ENCODE results near the gene ELL2. TPM values are rescaled to one million over a fixed set of nuclear protein-coding genes. Genes with fewer than 3 reads are reported as not detected.

The ELL2 gene
- polyA plus RNA-seq, 1 donor from 2014 or later, result 1.4 TPM

DNA sequence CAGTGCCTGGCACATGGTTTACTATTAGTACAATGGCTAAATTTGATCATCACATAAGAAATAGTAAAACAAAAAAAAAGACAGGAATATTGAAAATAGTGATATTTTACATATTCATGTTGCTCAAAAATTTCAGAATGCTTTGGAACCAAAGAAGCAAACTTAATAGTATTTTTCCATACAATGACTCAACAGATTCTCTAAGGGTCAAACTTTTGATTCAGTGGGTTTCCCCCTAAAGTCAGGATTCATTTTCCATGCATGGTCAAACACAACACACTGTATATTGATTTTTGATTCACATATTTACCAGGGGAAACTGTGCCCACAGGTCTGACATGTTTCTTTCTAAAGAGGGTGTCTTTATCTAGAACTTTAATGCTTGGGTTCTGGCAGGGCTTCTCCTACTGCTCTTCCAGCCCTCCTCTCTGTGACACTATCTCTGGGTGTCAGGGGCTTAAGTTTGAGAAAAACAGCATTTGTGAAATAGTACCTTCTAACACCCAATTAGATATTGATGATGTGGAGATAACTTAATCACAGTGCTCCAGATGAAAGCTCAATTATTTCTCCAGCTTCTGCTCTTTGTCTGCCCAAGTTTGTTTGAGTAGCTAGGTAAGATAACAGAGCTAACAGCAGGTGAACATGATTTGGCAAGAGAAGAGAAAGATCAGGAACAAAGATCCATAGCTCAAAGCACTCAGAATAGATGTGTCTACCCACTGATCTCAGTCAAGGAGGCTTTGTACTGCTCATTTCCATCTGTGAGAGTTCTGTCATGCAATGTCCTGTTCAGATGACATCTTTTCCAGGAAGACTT is 35.5 kb upstream of the ELL2 start:
- TF ChIP-seq, protein P1, sequence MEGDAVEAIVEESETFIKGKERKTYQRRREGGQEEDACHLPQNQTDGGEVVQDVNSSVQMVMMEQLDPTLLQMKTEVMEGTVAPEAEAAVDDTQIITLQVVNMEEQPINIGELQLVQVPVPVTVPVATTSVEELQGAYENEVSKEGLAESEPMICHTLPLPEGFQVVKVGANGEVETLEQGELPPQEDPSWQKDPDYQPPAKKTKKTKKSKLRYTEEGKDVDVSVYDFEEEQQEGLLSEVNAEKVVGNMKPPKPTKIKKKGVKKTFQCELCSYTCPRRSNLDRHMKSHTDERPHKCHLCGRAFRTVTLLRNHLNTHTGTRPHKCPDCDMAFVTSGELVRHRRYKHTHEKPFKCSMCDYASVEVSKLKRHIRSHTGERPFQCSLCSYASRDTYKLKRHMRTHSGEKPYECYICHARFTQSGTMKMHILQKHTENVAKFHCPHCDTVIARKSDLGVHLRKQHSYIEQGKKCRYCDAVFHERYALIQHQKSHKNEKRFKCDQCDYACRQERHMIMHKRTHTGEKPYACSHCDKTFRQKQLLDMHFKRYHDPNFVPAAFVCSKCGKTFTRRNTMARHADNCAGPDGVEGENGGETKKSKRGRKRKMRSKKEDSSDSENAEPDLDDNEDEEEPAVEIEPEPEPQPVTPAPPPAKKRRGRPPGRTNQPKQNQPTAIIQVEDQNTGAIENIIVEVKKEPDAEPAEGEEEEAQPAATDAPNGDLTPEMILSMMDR (IDR thresholded peaks at IDR 0.05; ENCODE audit: poor library complexity, severe bottlenecking), result no peak
- no peak for TF ChIP-seq EZH2 (IDR thresholded peaks at IDR 0.05; ENCODE audit: borderline replicate concordance, insufficient read depth, low read length, poor library complexity, severe bottlenecking)
- TF ChIP-seq SMC3 (conservative IDR thresholded peaks at IDR 0.05; ENCODE audit: poor library complexity), result no peak
- TF ChIP-seq, protein P2, sequence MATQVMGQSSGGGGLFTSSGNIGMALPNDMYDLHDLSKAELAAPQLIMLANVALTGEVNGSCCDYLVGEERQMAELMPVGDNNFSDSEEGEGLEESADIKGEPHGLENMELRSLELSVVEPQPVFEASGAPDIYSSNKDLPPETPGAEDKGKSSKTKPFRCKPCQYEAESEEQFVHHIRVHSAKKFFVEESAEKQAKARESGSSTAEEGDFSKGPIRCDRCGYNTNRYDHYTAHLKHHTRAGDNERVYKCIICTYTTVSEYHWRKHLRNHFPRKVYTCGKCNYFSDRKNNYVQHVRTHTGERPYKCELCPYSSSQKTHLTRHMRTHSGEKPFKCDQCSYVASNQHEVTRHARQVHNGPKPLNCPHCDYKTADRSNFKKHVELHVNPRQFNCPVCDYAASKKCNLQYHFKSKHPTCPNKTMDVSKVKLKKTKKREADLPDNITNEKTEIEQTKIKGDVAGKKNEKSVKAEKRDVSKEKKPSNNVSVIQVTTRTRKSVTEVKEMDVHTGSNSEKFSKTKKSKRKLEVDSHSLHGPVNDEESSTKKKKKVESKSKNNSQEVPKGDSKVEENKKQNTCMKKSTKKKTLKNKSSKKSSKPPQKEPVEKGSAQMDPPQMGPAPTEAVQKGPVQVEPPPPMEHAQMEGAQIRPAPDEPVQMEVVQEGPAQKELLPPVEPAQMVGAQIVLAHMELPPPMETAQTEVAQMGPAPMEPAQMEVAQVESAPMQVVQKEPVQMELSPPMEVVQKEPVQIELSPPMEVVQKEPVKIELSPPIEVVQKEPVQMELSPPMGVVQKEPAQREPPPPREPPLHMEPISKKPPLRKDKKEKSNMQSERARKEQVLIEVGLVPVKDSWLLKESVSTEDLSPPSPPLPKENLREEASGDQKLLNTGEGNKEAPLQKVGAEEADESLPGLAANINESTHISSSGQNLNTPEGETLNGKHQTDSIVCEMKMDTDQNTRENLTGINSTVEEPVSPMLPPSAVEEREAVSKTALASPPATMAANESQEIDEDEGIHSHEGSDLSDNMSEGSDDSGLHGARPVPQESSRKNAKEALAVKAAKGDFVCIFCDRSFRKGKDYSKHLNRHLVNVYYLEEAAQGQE (IDR thresholded peaks at IDR 0.05; ENCODE audit: borderline replicate concordance), result no peak
- TF ChIP-seq TAF1 (IDR thresholded peaks at IDR 0.05; ENCODE audit: low read depth), result no peak
- TF ChIP-seq RAD21 (conservative IDR thresholded peaks at IDR 0.05), result no peak
- TF ChIP-seq MXI1 (conservative IDR thresholded peaks at IDR 0.05; ENCODE audit: poor library complexity, severe bottlenecking), result no peak
- no peak for TF ChIP-seq EP300 (conservative IDR thresholded peaks at IDR 0.05; ENCODE audit: poor library complexity, severe bottlenecking)
- Histone ChIP-seq H3K4me3 (ENCODE audit: low read length) (no peak overlapping the region), H3K9me2 (ENCODE audit: insufficient read depth, low read length) (no peaks in the 10 kb centered on the region), H3K27ac (ENCODE audit: low read length) (no peak overlapping the region), H2AFZ (ENCODE audit: low read depth, low read length) (no peak overlapping the region), H3F3A (ENCODE audit: insufficient read depth, low read length, poor library complexity, severe bottlenecking) (no peaks in the 10 kb centered on the region), H3K9ac (ENCODE audit: low read length) (no peak overlapping the region), H3K79me2 (replicated peaks; ENCODE audit: insufficient read depth, low read length) (no peaks in the 10 kb centered on the region), H3K36me3 (ENCODE audit: insufficient read depth, low read length) (no peaks in the 10 kb centered on the region), H3K27me3 (ENCODE audit: insufficient read depth, low read depth, low read length) (no peaks in the 10 kb centered on the region), H3K9me3 (ENCODE audit: low read length) (no peaks in the 10 kb centered on the region), H4K20me1 (ENCODE audit: insufficient read depth) (no peaks in the 10 kb centered on the region), H3K4me2 (ENCODE audit: low read length) (no peak overlapping the region)

DNA sequence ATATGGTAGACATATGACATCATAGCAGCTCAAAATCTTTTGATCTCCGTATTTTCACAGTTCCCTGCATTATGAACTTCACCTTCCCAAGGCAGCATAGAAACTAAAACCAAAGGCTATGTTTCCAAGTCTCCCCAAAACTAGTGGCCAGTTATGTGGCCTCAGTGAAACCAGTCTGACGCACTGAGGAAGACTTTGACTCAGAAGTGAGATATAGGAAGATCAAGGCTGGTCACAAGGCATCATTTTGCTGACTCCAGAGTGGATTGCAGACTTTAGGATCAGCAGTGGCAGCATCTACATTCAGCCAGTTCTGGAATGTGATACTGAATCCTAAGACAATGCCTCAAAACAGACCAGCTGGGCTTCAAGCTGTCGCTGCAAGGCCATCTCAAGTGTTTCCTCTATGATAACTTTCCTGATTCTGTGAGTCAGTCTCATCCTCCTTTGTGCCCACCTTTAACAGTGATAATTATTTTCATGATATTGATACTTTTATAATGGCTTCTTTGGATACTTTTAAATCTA is 34.4 kb upstream of the ELL2 start:
- no peak for TF ChIP-seq EP300 (conservative IDR thresholded peaks at IDR 0.05; ENCODE audit: poor library complexity, severe bottlenecking)
- no peak for TF ChIP-seq MXI1 (conservative IDR thresholded peaks at IDR 0.05; ENCODE audit: poor library complexity, severe bottlenecking)
- TF ChIP-seq, protein P1 (IDR thresholded peaks at IDR 0.05; ENCODE audit: poor library complexity, severe bottlenecking), result no peak
- no peak for TF ChIP-seq SMC3 (conservative IDR thresholded peaks at IDR 0.05; ENCODE audit: poor library complexity)
- no peak for TF ChIP-seq RAD21 (conservative IDR thresholded peaks at IDR 0.05)
- TF ChIP-seq, protein P2 (IDR thresholded peaks at IDR 0.05; ENCODE audit: borderline replicate concordance), result no peak
- no peak for TF ChIP-seq TAF1 (IDR thresholded peaks at IDR 0.05; ENCODE audit: low read depth)
- no peak for TF ChIP-seq POLR2AphosphoS5 (IDR thresholded peaks at IDR 0.05)
- TF ChIP-seq EZH2 (IDR thresholded peaks at IDR 0.05; ENCODE audit: borderline replicate concordance, insufficient read depth, low read length, poor library complexity, severe bottlenecking), result no peak
- Histone ChIP-seq H3K9me3 (ENCODE audit: low read length) (no peaks in the 10 kb centered on the region), H3K27ac (ENCODE audit: low read length) (no peak overlapping the region), H3K27me3 (ENCODE audit: insufficient read depth, low read depth, low read length) (no peaks in the 10 kb centered on the region), H3K9me2 (ENCODE audit: insufficient read depth, low read length) (no peaks in the 10 kb centered on the region), H2AFZ (ENCODE audit: low read depth, low read length) (no peak overlapping the region), H4K20me1 (ENCODE audit: insufficient read depth) (no peaks in the 10 kb centered on the region), H3K9ac (ENCODE audit: low read length) (no peak overlapping the region), H3K4me3 (ENCODE audit: low read length) (no peak overlapping the region), H3K4me2 (ENCODE audit: low read length) (no peak overlapping the region), H3F3A (ENCODE audit: insufficient read depth, low read length, poor library complexity, severe bottlenecking) (no peaks in the 10 kb centered on the region), H3K36me3 (ENCODE audit: insufficient read depth, low read length) (no peaks in the 10 kb centered on the region), H3K79me2 (replicated peaks; ENCODE audit: insufficient read depth, low read length) (no peaks in the 10 kb centered on the region)

Measured in neural cell (in vitro differentiated cells).